Adipose tissue (tissue), 3 donors: Measurements from ENCODE around the gene FAM117A. TPM values are rescaled to one million over a fixed set of nuclear protein-coding genes. Genes with fewer than 3 reads are reported as not detected.

Experiments
- H3K27ac ChIP-seq: one replicate; pipeline ENCODE4 v1.5.1; 2013; ENCODE audit warnings: low read depth, low read length
- WGBS, 3 donors: extraction: QIAGEN DNeasy Blood & Tissue Kit; methylation state at CpG; one replicate each; pipeline ENCODE4 v1.1.7; 2013; 5-methylcytosine and 5-hydroxymethylcytosine counted together
- polyA plus RNA-seq, 3 donors: library from polyadenylated mRNA; stranded (reverse); fragments of 200-250 nt; gene quantifications; one replicate each; pipeline ENCODE4 v1.2.3, GENCODE V29; 2013
- donor health status: healthy with polysubstance abuse.
- donor health status: Bipolar disorder and iron deficiency.
- donor health status: healthy.

FAM117A gene
- 10 to 100 TPM in 1 of 3 donors, 1 to 10 TPM in 2; 5.6 to 10.7 (median 7.7) TPM for polyA plus RNA-seq

- 0 to 1% (median 1%) methylated on average over 40 to 53 of the region's 53 CpGs for WGBS, 3 donors
- H3K27ac ChIP-seq: no peak within 1 kb of the TSS
Observed at GRCh38 chr17:49763735-49764558, at the start of gene FAM117A. Gene FAM117A (minus strand): TSS chr17:49764131. CDS start chr17:49764087, 44 bp downstream.

GRCh38 chr17:49809056-49809455 is 45.1 kb upstream of the FAM117A start:
- 60 to 87% (median 81%) methylated on average over 4 of the region's 4 CpGs for WGBS, 3 donors
- no peak overlapping the region for H3K27ac ChIP-seq

- H3K27ac ChIP-seq: no peak overlapping the region
- 62 to 65% (median 63%) methylated on average over 2 of the region's 2 CpGs for WGBS, 3 donors
Observed at GRCh38 chr17:49798738-49799137, 34.8 kb upstream of the FAM117A start.

- no peak overlapping the region for H3K27ac ChIP-seq
Observed at GRCh38 chr17:49798182-49798581, 34.3 kb upstream of the FAM117A start.

GRCh38 chr17:49795372-49795771 is 31.4 kb upstream of the FAM117A start:
- 75 to 89% (median 87%) methylated on average over 5 of the region's 5 CpGs for WGBS, 3 donors
- H3K27ac ChIP-seq: no peak overlapping the region

More at GRCh38 chr17:49798182-49798581, 34.3 kb upstream of the FAM117A start:
- 85 to 94% (median 90%) methylated on average over 8 of the region's 8 CpGs for WGBS, 3 donors

GRCh38 chr17:49793309-49793708 is 29.4 kb upstream of the FAM117A start:
- H3K27ac ChIP-seq: no peak overlapping the region
- 92 to 93% (median 92%) methylated on average over 3 of the region's 3 CpGs for WGBS, 3 donors

GRCh38 chr17:49789243-49789578 is 25.3 kb upstream of the FAM117A start:
- peak overlapping the region; percentile 99 for H3K27ac ChIP-seq
- 0 to 5% (median 3%) methylated on average over 17 of the region's 17 CpGs for WGBS, 3 donors

- peak within 1 kb of the TSS; percentile 99 for H3K27ac ChIP-seq
Observed at GRCh38 chr17:49788478-49789242, 24.7 kb upstream of the FAM117A start, which contains the start of gene KAT7. Gene KAT7 (plus strand): TSS chr17:49788681. CDS start chr17:49788835, 154 bp downstream.

GRCh38 chr17:49787884-49788477 is 24.1 kb upstream of the FAM117A start:
- WGBS, 3 donors: 1 to 4% (median 2%) methylated on average over 17 of the region's 17 CpGs
- H3K27ac ChIP-seq: no peak overlapping the region

More at GRCh38 chr17:49788478-49789242, 24.7 kb upstream of the FAM117A start, which contains the start of gene KAT7:
- WGBS, 3 donors: 0% methylated on average over 55 to 59 of the region's 59 CpGs

- no peak overlapping the region for H3K27ac ChIP-seq
- WGBS, 3 donors: 75 to 93% (median 79%) methylated on average over 1 of the region's 1 CpG
Observed at GRCh38 chr17:49784636-49785035, 20.7 kb upstream of the FAM117A start.

GRCh38 chr17:49783791-49784190 is 19.9 kb upstream of the FAM117A start:
- H3K27ac ChIP-seq: no peak overlapping the region

GRCh38 chr17:49783071-49783715 is 19.3 kb upstream of the FAM117A start:
- WGBS, 3 donors: 41 to 57% (median 46%) methylated on average over 3 of the region's 3 CpGs
- H3K27ac ChIP-seq: no peak overlapping the region

- 8 to 11% (median 9%) methylated on average over 2 of the region's 2 CpGs for WGBS, 3 donors
- H3K27ac ChIP-seq: no peak overlapping the region
Observed at GRCh38 chr17:49779739-49780231, 15.9 kb upstream of the FAM117A start.

- H3K27ac ChIP-seq: no peak overlapping the region
Observed at GRCh38 chr17:49779156-49779738, 15.3 kb upstream of the FAM117A start.

GRCh38 chr17:49777563-49777962 is 13.6 kb upstream of the FAM117A start:
- no peak overlapping the region for H3K27ac ChIP-seq
- 86 to 91% (median 89%) methylated on average over 2 of the region's 2 CpGs for WGBS, 3 donors

More at GRCh38 chr17:49779156-49779738, 15.3 kb upstream of the FAM117A start:
- WGBS, 3 donors: 84 to 87% (median 85%) methylated on average over 2 of the region's 2 CpGs

GRCh38 chr17:49776551-49777300 is 12.8 kb upstream of the FAM117A start:
- H3K27ac ChIP-seq: no peak overlapping the region
- 46 to 67% (median 60%) methylated on average over 8 of the region's 8 CpGs for WGBS, 3 donors

- H3K27ac ChIP-seq: no peak overlapping the region
- 58 to 81% (median 61%) methylated on average over 8 of the region's 8 CpGs for WGBS, 3 donors
Observed at GRCh38 chr17:49775546-49776260, 11.8 kb upstream of the FAM117A start.
